ENCODE measurements around the gene CAPZB.

The CAPZB gene

DNA sequence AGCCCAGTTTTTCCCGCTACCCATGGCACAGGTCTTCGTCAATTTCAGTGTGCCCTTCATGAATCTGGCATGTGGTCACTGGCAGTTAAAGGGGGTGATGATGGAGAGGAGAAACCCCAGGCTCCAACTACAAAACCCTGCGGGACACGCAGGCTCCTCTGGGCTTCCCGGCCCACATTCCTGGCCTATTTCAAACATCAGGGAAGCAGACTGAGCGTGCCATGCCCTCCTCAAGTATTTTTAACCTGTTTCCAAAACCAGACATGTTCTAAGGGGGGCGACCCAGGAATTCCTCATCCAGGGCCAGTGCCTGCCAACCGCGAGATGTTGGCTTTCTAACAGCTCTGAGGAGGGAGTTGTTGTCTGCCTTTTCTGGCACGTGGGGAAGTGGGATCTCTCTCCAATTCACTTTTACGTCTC is 85.1 kb downstream of the CAPZB start:
- no peak for DNase-seq (ENCODE audit: low spot score)
- TF ChIP-seq, protein P1, sequence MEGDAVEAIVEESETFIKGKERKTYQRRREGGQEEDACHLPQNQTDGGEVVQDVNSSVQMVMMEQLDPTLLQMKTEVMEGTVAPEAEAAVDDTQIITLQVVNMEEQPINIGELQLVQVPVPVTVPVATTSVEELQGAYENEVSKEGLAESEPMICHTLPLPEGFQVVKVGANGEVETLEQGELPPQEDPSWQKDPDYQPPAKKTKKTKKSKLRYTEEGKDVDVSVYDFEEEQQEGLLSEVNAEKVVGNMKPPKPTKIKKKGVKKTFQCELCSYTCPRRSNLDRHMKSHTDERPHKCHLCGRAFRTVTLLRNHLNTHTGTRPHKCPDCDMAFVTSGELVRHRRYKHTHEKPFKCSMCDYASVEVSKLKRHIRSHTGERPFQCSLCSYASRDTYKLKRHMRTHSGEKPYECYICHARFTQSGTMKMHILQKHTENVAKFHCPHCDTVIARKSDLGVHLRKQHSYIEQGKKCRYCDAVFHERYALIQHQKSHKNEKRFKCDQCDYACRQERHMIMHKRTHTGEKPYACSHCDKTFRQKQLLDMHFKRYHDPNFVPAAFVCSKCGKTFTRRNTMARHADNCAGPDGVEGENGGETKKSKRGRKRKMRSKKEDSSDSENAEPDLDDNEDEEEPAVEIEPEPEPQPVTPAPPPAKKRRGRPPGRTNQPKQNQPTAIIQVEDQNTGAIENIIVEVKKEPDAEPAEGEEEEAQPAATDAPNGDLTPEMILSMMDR (IDR thresholded peaks at IDR 0.05; ENCODE audit: extremely low read depth, insufficient read depth, missing control alignments) = no peak
- in situ Hi-C loops (cut with MboI; ENCODE audit: low pct_unique_long_range_greater_than_20kb, low sequenced_read_pairs, unreplicated experiment) = no loop called here

DNA sequence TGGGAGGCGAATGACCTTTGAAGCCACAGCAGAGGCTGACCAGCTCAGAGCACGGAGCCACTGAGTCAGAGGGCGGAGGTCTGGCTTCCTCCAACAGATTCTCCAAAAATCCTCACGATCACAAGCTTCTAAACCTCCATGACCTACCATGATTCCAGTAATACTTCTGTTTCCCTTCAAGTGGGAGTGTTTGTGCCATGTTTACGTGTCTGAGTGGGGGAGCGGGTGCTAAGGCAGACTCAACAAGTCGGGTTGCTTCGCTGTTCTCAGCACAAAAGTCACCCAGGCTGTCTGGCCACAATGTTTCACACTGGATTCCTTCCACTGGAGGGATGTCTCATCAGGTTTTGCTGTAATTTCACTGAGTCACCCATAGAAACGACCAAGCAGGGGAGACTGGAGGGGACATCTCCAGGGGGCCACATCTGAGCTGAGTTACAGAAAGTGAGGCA is 87.0 kb downstream of the CAPZB start:
- DNase-seq (ENCODE audit: low spot score) = no peak
- TF ChIP-seq, protein P1 (IDR thresholded peaks at IDR 0.05; ENCODE audit: extremely low read depth, insufficient read depth, missing control alignments) = no peak
- in situ Hi-C loops (cut with MboI; ENCODE audit: low pct_unique_long_range_greater_than_20kb, low sequenced_read_pairs, unreplicated experiment) = loop anchor here (25.0 kb wide), 1 partner anchor 189 kb away; a partner anchor contains a TSS

DNA sequence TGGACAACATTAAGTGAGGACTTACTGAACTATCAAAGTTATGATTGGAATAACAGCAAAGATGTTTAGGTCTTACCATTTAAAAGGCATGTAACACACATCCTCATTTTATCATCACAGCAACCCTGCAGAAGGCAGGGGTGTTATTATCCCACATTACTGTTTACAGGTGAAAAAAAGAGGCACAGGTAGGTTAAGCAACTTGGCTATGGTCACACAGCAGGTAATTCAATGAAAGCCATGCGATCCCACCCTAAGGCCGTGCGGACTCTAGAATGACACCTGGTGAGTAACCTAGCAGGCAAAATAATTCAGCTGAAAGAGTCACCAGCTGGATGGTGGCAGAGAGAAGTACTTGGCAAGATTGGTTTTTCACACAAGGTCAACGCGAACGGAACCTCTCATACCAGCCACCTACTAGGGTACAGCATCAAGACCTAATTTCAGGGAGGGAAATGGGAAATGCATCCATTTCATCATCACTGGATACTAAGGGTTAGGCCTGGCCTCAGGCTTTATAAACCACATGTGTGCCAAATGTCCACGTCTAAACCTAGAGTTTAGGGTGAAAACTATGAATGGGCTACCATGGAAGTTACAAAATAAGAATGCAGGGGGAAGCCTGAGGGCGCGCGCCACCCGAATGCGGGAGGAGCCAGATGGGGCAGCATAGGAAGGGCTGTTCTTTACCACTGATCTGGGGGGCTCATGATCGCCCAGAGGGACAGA is 88.0 kb downstream of the CAPZB start:
- TF ChIP-seq, protein P1 (IDR thresholded peaks at IDR 0.05; ENCODE audit: extremely low read depth, insufficient read depth, missing control alignments) = no peak
- in situ Hi-C loops (cut with MboI; ENCODE audit: low pct_unique_long_range_greater_than_20kb, low sequenced_read_pairs, unreplicated experiment) = loop anchor here (25.0 kb wide), 1 partner anchor 190 kb away; a partner anchor contains a TSS
- no peak for DNase-seq (ENCODE audit: low spot score)

DNA sequence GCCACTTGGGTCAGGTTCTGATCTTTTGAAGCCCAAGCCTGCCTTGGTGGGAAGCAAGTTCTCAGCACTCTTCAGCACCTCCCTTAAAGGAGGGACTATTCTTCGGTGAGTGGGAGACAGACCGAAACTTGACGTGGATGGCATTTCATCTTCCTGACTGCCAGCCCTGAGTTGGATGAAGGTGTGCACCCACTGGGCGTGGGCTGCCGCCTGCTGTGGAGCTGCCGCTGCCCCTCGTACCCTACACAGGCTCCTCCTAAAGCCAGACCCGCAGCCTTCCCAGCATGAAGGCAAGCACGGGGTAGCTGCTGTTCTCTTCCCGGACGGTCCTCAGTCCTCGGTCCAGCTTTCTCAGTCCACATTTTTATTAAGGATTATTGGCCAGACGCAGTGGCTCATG is 89.1 kb downstream of the CAPZB start:
- DNase-seq (ENCODE audit: low spot score) = no peak
- TF ChIP-seq, protein P1 (IDR thresholded peaks at IDR 0.05; ENCODE audit: extremely low read depth, insufficient read depth, missing control alignments) = no peak
- in situ Hi-C loops (cut with MboI; ENCODE audit: low pct_unique_long_range_greater_than_20kb, low sequenced_read_pairs, unreplicated experiment) = loop anchor here (25.0 kb wide), 1 partner anchor 191 kb away; a partner anchor contains a TSS

DNA sequence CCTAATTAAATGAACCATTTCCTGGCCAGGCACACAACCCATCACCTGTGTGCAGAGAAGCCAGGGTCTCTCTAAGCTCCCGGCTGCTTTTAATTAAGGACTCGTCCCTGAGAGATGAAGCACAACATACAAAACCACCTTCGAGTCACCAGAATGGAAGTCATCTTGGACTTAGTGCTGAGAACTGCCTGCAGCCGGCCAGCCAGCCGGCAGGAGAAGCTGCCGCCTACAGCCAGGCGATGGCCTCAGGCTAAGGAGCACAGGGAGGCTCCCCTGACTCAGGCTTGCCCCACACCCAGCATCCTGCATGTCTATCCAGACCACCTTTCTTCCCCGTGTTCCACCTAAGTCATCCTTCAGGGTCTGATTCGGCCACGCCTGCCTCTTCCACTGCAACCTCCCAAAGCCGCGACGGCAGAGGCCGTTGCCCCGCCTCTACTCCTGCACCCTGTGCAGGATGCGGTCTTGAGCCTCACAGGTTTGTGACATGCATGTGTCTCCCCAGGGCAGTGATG is 89.6 kb downstream of the CAPZB start:
- TF ChIP-seq, protein P1 (IDR thresholded peaks at IDR 0.05; ENCODE audit: extremely low read depth, insufficient read depth, missing control alignments) = no peak
- DNase-seq (ENCODE audit: low spot score) = no peak
- in situ Hi-C loops (cut with MboI; ENCODE audit: low pct_unique_long_range_greater_than_20kb, low sequenced_read_pairs, unreplicated experiment) = loop anchor here (25.0 kb wide), 1 partner anchor 192 kb away; a partner anchor contains a TSS

DNA sequence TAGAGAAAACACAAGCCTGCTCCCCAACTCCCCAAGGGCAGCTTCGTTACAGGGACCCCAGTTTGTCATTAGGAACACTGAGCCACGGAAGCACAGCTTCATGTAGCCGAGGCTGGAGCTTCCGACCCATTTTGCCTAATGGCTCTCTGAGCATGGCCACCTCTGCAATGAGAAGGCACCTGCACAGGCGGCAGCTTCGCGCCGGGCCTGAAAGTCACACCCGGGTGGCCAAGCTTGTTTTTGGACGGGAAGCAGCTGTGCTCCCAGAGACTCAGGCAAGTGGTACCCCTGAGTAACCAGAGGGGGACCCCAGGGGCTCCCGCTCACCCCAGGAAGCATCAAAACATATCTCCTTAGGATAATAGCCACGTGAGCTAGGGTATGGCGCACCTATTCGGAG is 92.3 kb downstream of the CAPZB start:
- DNase-seq (ENCODE audit: low spot score) = no peak
- TF ChIP-seq, protein P1 (IDR thresholded peaks at IDR 0.05; ENCODE audit: extremely low read depth, insufficient read depth, missing control alignments) = no peak
- in situ Hi-C loops (cut with MboI; ENCODE audit: low pct_unique_long_range_greater_than_20kb, low sequenced_read_pairs, unreplicated experiment) = loop anchor here (25.0 kb wide), 1 partner anchor 194 kb away; a partner anchor contains a TSS

Measured in GM13977 (cell line).